CD1c-positive myeloid dendritic cell (primary cell): Measurements from ENCODE around the gene ACKR1.

Experiments used
- DNase-seq: peaks from one replicate; pipeline ENCODE4 v3.0.0-alpha.2; 2016; ENCODE audit errors: extremely low spot score

The ACKR1 gene

GRCh38 chr1:159187647-159188374, 16.9 kb upstream of the ACKR1 start:
- DNase-seq = no peak

- DNase-seq = peak; percentile 68
Observed at GRCh38 chr1:159188375-159188788, 16.3 kb upstream of the ACKR1 start.

GRCh38 chr1:159190441-159190840, 14.2 kb upstream of the ACKR1 start:
- no peak for DNase-seq

- no peak for DNase-seq
Observed at GRCh38 chr1:159196543-159196942, 8.1 kb upstream of the ACKR1 start.

- DNase-seq = peak; percentile 84
Observed at GRCh38 chr1:159197561-159198557, 6.8 kb upstream of the ACKR1 start.

GRCh38 chr1:159199901-159200300, 4.8 kb upstream of the ACKR1 start:
- DNase-seq = no peak

GRCh38 chr1:159200769-159201168, 3.9 kb upstream of the ACKR1 start:
- DNase-seq = no peak

GRCh38 chr1:159201642-159202041, 3.0 kb upstream of the ACKR1 start:
- DNase-seq = no peak

- DNase-seq = no peak
Observed at GRCh38 chr1:159203610-159204009, 1.1 kb upstream of the ACKR1 start.

- no peak for DNase-seq
Observed at GRCh38 chr1:159205225-159205624, 550 bp downstream of the ACKR1 start.

GRCh38 chr1:159206110-159206509, 1.4 kb downstream of the ACKR1 start:
- DNase-seq = no peak

GRCh38 chr1:159207080-159207479, 2.4 kb downstream of the ACKR1 start:
- DNase-seq = no peak

- DNase-seq = no peak
Observed at GRCh38 chr1:159207774-159208173, 3.1 kb downstream of the ACKR1 start.

- no peak for DNase-seq
Observed at GRCh38 chr1:159208175-159208825, 3.6 kb downstream of the ACKR1 start.

GRCh38 chr1:159209061-159209460, 4.4 kb downstream of the ACKR1 start:
- DNase-seq = no peak

GRCh38 chr1:159211331-159212136, 6.9 kb downstream of the ACKR1 start:
- DNase-seq = peak; percentile 57

- no peak for DNase-seq
Observed at GRCh38 chr1:159212596-159212995, 7.9 kb downstream of the ACKR1 start.

GRCh38 chr1:159214149-159214760, 9.6 kb downstream of the ACKR1 start:
- DNase-seq = peak; percentile 59

- DNase-seq = no peak
Observed at GRCh38 chr1:159218649-159219636, 14.3 kb downstream of the ACKR1 start.
